Islet of Langerhans (tissue), 1 donor: ENCODE data around the gene DDX24.

Source experiments
- FAIRE-seq: peaks from one replicate; lab custom pipeline; 2011; peaks lifted over from hg19 to GRCh38; lab: Jason Lieb, UNC

Gene DDX24

GRCh38 chr14:94005324-94006073 is 75.5 kb downstream of the DDX24 start:
- FAIRE-seq = no peak

- no peak for FAIRE-seq
These were observed 77.0 kb downstream of the DDX24 start for GRCh38 chr14:94004015-94004414.

- no peak for FAIRE-seq
These were observed 77.6 kb downstream of the DDX24 start for GRCh38 chr14:94003397-94003796.

GRCh38 chr14:94001501-94002396 is 79.3 kb downstream of the DDX24 start:
- FAIRE-seq = no peak

GRCh38 chr14:94001016-94001415 is 80.0 kb downstream of the DDX24 start:
- no peak for FAIRE-seq

- no peak for FAIRE-seq
These were observed 80.7 kb downstream of the DDX24 start for GRCh38 chr14:94000267-94000666.

GRCh38 chr14:93999573-93999972 is 81.4 kb downstream of the DDX24 start:
- FAIRE-seq = no peak

- no peak for FAIRE-seq
These were observed 82.1 kb downstream of the DDX24 start for GRCh38 chr14:93998871-93999403.
